Neural cell (in vitro differentiated cells): ENCODE measurements around the gene ZDHHC14. TPM values are rescaled to one million over a fixed set of nuclear protein-coding genes. Genes with fewer than 3 reads are reported as not detected.

Source experiments
- H2AFZ ChIP-seq: fragments of 200-600, 300-800 bp; sonication (generic), shearing (Covaris generic); 2 replicates; pipeline ENCODE4 v1.6.0; 2014; ENCODE audit warnings: low read depth, mild to moderate bottlenecking, antibody characterized with exemption, low read length, moderate library complexity
- H3F3A ChIP-seq: fragments of 200-600 bp; shearing (Covaris generic); 2 replicates; pipeline ENCODE4 v1.6.1; 2016; ENCODE audit warnings: mild to moderate bottlenecking, moderate library complexity, mixed read lengths, antibody characterized with exemption, low read length; ENCODE audit not compliant: insufficient read depth, poor library complexity, severe bottlenecking
- H3K27ac ChIP-seq: fragments of 200-600, 300-800 bp; sonication (generic), shearing (Covaris generic); 2 replicates; pipeline ENCODE4 v1.5.1; 2014; ENCODE audit warnings: mild to moderate bottlenecking, low read length, moderate library complexity
- H3K27me3 ChIP-seq: fragments of 300-800, 200-600 bp; sonication (generic), shearing (Covaris generic); 2 replicates; pipeline ENCODE4 v1.6.0; 2014; ENCODE audit warnings: mild to moderate bottlenecking, low read depth, low read length, moderate library complexity; ENCODE audit not compliant: insufficient read depth
- H3K36me3 ChIP-seq: fragments of 300-800, 200-600 bp; sonication (generic), shearing (Covaris generic); 2 replicates; pipeline ENCODE4 v1.5.1; 2014; ENCODE audit warnings: mild to moderate bottlenecking, antibody characterized with exemption, low read length, moderate library complexity; ENCODE audit not compliant: insufficient read depth
- H3K4me2 ChIP-seq: fragments of 300-800, 200-600 bp; sonication (generic), shearing (Covaris generic); 2 replicates; pipeline ENCODE4 v1.6.0; 2014; ENCODE audit warnings: mild to moderate bottlenecking, low read length
- H3K4me3 ChIP-seq: fragments of 300-800, 200-600 bp; sonication (generic), shearing (Covaris generic); 2 replicates; pipeline ENCODE4 v1.5.1; 2014; ENCODE audit warnings: mild to moderate bottlenecking, low read length, moderate library complexity
- H3K79me2 ChIP-seq: fragments of 200-600 bp; shearing (Covaris generic); replicated peaks from 2 replicates; pipeline ENCODE4 v1.6.0; 2014; ENCODE audit warnings: mild to moderate bottlenecking, low read length, moderate library complexity; ENCODE audit not compliant: insufficient read depth
- H3K9ac ChIP-seq: fragments of 300-800, 200-600 bp; sonication (generic), shearing (Covaris generic); 2 replicates; pipeline ENCODE4 v1.6.1; 2016; ENCODE audit warnings: mild to moderate bottlenecking, low read length, mixed read lengths
- H3K9me2 ChIP-seq: fragments of 200-600 bp; shearing (Covaris generic); 2 replicates; pipeline ENCODE4 v1.6.1; 2016; ENCODE audit warnings: mild to moderate bottlenecking, low read length, mixed read lengths; ENCODE audit not compliant: insufficient read depth
- H3K9me3 ChIP-seq: fragments of 200-600, 300-800 bp; sonication (generic), shearing (Covaris generic); 2 replicates; pipeline ENCODE4 v1.6.1; 2016; ENCODE audit warnings: mild to moderate bottlenecking, mixed run types, low read length, moderate library complexity, mixed read lengths
- H4K20me1 ChIP-seq: fragments of 200-600 bp; shearing (Covaris generic); 2 replicates; pipeline ENCODE4 v1.6.1; 2016; ENCODE audit warnings: mild to moderate bottlenecking, mixed run types; ENCODE audit not compliant: insufficient read depth
- CTCF ChIP-seq: fragments of 450-650 bp; IDR thresholded peaks from 2 replicates; pipeline ENCODE4 v1.5.1; 2014; ENCODE audit warnings: antibody characterized with exemption, mild to moderate bottlenecking, moderate library complexity; ENCODE audit not compliant: poor library complexity, severe bottlenecking
- EP300 ChIP-seq: fragments of 450-650 bp; conservative IDR thresholded peaks from 2 replicates; pipeline ENCODE4 v1.6.1; 2014; ENCODE audit warnings: antibody characterized with exemption, mild to moderate bottlenecking, moderate library complexity; ENCODE audit not compliant: poor library complexity, severe bottlenecking
- EZH2 ChIP-seq: fragments of 200-600, 300-800 bp; shearing (Covaris generic), sonication (generic); IDR thresholded peaks from 2 replicates; pipeline ENCODE4 v1.6.1; 2014; ENCODE audit warnings: antibody characterized with exemption, low read length, borderline replicate concordance, mild to moderate bottlenecking; ENCODE audit not compliant: insufficient read depth, poor library complexity, severe bottlenecking
- MXI1 ChIP-seq: fragments of 450-650 bp; conservative IDR thresholded peaks from 2 replicates; pipeline ENCODE4 v1.6.1; 2014; ENCODE audit warnings: antibody characterized with exemption, mild to moderate bottlenecking; ENCODE audit not compliant: poor library complexity, severe bottlenecking
- POLR2AphosphoS5 ChIP-seq: IDR thresholded peaks from 2 replicates; pipeline ENCODE4 v1.6.1; 2012
- RAD21 ChIP-seq: fragments of 450-650 bp; conservative IDR thresholded peaks from 2 replicates; pipeline ENCODE4 v1.6.1; 2014; ENCODE audit warnings: antibody characterized with exemption, mild to moderate bottlenecking, moderate library complexity
- REST ChIP-seq: IDR thresholded peaks from 2 replicates; pipeline ENCODE4 v1.6.1; 2012; ENCODE audit warnings: borderline replicate concordance
- SMC3 ChIP-seq: fragments of 450-650 bp; conservative IDR thresholded peaks from 2 replicates; pipeline ENCODE4 v1.6.1; 2014; ENCODE audit warnings: antibody characterized with exemption, mild to moderate bottlenecking, moderate library complexity; ENCODE audit not compliant: poor library complexity
- TAF1 ChIP-seq: IDR thresholded peaks from 2 replicates; pipeline ENCODE4 v1.6.1; 2012; ENCODE audit warnings: low read depth
- polyA plus RNA-seq: library from polyadenylated mRNA; depleted of rRNA; stranded (reverse); fragments of >200 nt; gene quantifications from 2 replicates; pipeline ENCODE4 v1.2.3, GENCODE V29; 2014

ZDHHC14 gene
- polyA plus RNA-seq, 1 donor from 2014 or later = 4.1 TPM

GRCh38 chr6:157652601-157653363 lies 271.8 kb downstream of the ZDHHC14 start:
- Histone ChIP-seq H3K79me2 (no peaks in the 10 kb centered on the region), H3F3A (no peaks in the 10 kb centered on the region), H3K4me3 (no peak overlapping the region), H3K9ac (no peak overlapping the region), H3K4me2 (no peak overlapping the region), H3K27ac (no peak overlapping the region), H2AFZ (no peak overlapping the region), H3K9me3 (no peaks in the 10 kb centered on the region), H3K36me3 (no peaks in the 10 kb centered on the region), H4K20me1 (no peaks in the 10 kb centered on the region), H3K9me2 (no peaks in the 10 kb centered on the region), H3K27me3 (no peaks in the 10 kb centered on the region)
- TF ChIP-seq EZH2 (no peak), EP300 (no peak), RAD21 (no peak), TAF1 (no peak), CTCF (no peak), MXI1 (no peak), SMC3 (no peak), POLR2AphosphoS5 (no peak), REST (no peak)

GRCh38 chr6:157653521-157653920 lies 272.5 kb downstream of the ZDHHC14 start:
- TF ChIP-seq SMC3 = no peak
- TF ChIP-seq REST = no peak
- TF ChIP-seq MXI1 = no peak
- no peak for TF ChIP-seq RAD21
- TF ChIP-seq EZH2 = no peak
- TF ChIP-seq TAF1 = no peak
- TF ChIP-seq POLR2AphosphoS5 = no peak
- no peak for TF ChIP-seq EP300
- TF ChIP-seq CTCF = no peak
- Histone ChIP-seq H3K4me3 (no peak overlapping the region), H4K20me1 (no peaks in the 10 kb centered on the region), H3K27me3 (no peaks in the 10 kb centered on the region), H3K9me2 (no peaks in the 10 kb centered on the region), H3K36me3 (no peaks in the 10 kb centered on the region), H3K4me2 (no peak overlapping the region), H3F3A (no peaks in the 10 kb centered on the region), H2AFZ (no peak overlapping the region), H3K79me2 (no peaks in the 10 kb centered on the region), H3K9me3 (no peaks in the 10 kb centered on the region), H3K9ac (no peak overlapping the region), H3K27ac (no peak overlapping the region)
